Activated CD8-positive, alpha-beta memory T cell treated with anti-CD3 and anti-CD28 coated beads, Interleukin-2, amount 50 U/mL, for 1 hour (primary cell): Measurements from ENCODE around the gene TOX2.

Source experiments
- DNase-seq: peaks from one replicate; pipeline ENCODE4 v3.0.0-alpha.2; 2020; ENCODE audit errors: extremely low read depth

Gene TOX2

GRCh38 chr20:44056010-44056698, 141.5 kb downstream of the TOX2 start:
- peak; percentile 45 for DNase-seq

DNA sequence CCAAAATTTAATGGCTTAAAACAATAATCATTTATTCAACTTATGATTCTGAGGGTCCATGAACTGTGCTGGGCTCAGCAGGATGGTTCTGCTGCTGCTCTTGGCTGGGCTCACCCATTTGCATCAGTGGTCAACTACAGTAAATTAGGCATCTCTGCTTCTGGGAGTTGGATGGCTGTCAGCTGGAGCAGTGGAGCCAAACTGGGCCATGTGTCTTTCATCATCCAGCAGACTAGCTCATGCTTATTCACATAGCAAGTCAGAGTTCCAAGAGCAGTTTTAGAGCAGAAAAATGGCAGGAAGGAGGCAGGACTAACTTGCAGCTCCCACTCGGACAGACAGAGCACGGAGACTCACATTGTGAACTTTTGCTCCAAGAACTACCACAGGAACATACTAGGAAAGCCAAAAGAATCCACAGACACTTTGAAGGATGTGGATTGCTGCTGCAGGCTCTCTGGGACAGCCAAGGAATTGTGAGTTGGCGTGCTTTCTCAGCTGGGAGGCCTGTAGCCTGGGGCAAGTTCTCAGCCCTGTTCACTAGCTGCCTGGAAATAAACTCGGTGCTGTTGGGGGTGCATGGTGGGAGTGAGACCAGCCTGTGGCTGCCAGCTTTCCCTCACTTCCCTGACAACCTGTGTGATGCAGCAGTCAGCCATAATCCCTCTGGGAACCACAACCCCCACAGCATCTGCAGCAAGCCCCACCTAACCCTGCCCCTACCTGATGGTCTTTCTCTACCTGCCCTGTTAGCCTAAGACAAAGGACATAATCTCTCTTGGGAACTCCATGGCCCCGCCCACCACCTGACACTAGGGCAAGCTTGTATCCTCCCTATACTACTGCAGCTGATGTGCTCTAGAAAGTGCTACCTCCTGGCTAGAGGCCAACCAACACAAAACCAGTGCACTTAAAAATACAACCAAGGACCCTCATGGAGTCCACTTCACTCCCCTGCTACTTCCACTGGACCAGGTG, 143.3 kb downstream of the TOX2 start:
- no peak for DNase-seq

DNA sequence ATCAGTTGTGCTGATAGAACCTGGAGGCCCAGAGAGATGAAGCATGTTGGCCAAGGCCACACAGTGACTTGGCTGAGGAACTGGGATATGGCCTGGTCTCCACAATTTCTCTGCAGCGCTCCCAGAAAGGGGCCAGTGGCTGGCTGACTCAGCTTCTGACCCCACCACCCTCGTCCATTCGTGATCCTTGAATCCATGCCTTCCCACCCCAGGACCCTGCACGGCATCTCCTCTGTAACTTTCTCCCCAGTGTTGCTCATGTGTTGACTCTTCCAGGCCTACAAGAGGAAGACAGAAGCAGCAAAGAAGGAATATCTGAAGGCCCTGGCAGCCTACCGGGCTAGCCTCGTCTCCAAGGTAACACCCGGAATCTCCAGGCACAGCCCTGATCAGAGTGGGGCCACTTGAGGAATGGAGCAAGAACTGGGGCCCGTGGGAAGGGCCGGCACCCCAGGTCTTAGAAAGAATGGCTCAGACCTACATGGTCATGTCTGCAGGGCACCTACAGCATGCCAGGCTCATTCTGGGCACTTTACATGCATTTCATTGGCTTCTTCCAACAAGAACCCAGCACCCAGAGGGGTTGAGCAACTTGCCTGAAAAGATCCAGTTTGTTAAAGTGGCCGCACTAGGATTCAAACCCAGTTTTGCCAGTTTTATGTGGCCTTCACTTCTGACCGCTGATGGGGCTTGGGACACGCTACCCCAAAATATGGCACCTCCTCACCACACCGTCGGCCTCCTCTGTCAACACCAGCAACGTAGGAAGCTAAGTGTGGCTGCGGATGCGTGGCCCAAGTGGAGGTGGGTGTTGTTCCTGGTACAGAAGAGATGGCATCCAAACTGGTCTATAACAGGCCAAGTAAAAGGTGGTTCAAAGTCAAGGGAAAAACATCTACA, 150.1 kb downstream of the TOX2 start:
- no peak for DNase-seq

DNA sequence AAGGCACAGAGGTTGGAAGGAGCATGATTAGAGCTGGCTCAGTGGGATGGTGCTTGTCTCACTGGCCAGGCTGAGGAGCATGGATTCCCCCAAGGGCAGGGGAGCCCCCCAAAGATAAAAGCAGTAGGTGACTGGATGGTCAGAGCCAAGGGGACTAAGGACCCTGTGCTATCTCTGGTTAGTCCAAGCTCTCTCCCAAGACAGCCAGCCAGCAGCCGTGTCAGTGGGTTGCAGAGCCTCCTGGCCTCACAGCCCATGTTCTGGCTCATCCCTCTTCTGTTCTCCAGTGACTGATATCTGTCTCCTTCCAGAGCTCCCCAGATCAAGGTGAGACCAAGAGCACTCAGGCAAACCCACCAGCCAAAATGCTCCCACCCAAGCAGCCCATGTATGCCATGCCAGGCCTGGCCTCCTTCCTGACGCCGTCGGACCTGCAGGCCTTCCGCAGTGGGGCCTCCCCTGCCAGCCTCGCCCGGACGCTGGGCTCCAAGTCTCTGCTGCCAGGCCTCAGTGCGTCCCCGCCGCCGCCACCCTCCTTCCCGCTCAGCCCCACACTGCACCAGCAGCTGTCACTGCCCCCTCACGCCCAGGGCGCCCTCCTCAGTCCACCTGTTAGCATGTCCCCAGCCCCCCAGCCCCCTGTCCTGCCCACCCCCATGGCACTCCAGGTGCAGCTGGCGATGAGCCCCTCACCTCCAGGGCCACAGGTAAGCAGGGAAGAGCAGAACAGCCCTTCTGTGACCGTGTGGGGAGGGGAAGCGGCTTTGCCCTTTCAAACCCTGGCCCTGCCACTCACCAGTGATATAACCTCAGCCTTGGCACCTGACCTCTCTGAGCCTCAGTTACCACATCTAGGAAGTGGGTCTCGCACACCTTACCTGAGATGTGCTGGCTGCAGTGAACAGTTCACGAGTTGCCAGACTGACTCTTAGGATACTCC, 151.0 kb downstream of the TOX2 start:
- no peak for DNase-seq

DNA sequence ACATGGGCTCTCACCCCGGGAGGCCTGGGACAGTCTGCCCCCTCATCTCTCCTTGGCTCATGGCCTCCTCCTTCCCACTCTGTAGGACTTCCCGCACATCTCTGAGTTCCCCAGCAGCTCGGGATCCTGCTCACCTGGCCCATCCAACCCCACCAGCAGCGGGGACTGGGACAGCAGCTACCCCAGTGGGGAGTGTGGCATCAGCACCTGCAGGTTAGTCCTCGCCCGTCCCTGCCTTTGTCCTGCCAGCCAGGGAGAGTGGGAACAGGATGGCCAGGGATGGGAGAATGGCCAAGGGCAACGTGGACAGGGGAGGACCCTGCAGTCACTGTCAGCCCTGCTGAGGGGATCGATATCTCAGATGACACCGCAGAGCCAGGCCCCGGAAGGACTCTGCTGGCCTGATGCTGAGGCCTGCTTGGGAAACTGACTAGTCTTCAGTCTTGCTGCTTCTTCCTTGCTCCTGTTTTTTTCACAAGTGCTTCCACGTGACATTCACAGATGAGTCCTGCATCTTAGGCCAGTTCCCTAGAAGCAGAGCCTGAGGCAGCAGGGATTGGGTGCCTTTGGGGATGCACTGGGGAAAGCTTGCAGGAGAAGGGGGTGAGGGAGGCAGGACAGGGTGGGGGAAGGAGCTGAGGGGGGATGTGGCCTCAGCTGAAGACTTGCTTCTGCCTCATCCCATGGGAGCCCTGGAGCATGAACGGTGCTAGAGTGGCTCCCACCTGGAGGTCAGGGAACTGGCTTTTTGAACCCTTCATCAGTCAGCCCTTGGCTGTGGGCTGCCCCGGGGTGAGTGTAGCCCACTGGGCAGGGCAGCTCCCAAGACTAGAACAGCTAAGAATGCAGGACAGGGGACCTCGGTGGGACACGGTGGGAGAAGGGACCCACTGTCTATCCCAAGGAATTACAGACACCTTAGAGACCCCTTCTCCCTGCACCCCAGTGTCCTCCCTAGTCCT, 152.3 kb downstream of the TOX2 start:
- no peak for DNase-seq

DNA sequence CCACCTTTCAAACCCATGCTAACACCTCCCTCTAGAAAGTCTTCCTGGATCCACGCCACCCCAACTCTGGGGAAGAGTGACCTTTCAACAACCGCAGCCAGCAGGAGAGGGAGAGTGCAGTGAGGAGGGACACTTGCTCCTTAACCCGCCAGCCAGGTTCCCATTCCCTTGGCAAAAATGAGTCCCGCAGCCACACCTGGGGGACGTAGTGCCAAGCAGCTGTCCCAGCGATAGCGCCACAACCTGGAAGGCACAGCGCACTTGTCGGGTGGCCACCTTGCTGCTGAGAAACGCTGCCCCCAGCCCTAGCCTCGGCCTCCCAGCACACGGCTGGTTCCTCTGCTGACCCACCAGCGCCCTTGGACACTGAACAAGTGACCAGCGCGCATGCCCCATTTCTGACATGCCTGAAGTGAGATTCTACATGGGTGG, 153.0 kb downstream of the TOX2 start:
- no peak for DNase-seq

- DNase-seq = no peak
These were observed 153.9 kb downstream of the TOX2 start for GRCh38 chr20:44068316-44069201.

DNA sequence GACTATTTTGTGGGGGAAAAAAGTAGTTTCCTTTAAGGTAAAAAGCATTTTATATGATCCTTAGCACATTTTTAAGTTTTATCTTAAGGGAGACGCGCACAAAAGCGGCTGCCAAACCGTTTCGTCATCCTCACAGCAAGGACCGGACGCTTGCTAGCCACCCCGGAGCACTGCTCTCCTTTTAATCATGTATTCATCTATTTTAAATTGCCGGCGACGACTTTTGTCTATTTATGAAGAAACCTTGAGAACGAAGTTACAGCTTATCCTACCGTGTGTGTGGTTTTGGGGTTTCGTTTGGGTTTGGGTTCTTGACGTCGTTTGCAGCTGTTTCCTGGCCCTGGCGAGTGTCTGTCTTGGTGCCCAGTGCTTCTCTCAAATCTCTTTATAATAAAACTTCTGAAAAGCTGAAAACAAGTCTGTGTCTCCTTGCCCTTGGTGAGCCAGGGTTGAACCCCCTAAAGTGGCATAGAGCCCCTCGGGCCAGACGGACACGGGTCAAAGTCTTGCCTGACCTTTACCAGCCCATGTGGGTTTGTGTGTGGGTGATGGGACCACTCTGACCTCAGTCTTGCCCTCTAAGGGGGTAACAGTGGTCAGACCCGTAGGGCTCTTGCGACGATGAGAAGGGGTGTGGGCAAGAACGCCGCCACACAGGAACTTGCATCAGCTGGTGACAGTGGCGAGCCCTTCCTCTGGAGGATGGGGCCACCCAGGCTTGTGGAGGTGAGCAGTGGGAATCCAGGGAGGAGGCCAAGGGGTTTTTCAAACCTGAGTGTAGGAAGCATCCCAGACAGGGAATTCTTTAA, 154.8 kb downstream of the TOX2 start:
- peak; percentile 78 for DNase-seq

- peak; percentile 55 for DNase-seq
These were observed 155.7 kb downstream of the TOX2 start for GRCh38 chr20:44070139-44070900.

- DNase-seq = no peak
These were observed 156.4 kb downstream of the TOX2 start for GRCh38 chr20:44071057-44071456.

DNA sequence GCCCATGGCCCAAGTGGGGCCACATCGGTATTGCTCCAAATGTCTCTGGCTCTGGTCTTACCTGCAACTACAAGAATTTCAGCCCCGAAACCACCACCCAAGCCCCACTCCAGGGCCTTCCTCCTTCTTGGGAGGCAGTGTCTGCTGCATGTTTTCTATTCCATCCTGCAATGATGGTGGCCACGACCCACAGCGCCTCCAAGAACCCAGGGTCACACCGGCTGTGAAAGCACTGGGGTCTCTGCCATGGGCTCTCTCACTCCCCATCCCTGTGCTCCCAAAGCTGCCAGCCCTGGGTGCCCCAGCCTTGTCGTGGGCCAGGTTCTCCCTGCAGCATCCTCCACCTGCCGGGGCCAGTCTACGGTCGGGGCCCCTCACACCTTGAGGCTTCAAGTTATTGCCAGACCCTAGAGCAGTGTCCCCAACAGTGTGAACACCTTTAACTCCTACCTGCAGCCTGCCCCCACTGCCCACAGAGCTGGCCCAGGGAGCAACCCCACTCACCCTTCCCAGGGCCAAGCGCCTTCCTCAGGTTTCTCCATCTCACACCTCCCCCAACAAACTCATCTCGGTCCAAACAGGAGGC, 157.0 kb downstream of the TOX2 start:
- DNase-seq = no peak

DNA sequence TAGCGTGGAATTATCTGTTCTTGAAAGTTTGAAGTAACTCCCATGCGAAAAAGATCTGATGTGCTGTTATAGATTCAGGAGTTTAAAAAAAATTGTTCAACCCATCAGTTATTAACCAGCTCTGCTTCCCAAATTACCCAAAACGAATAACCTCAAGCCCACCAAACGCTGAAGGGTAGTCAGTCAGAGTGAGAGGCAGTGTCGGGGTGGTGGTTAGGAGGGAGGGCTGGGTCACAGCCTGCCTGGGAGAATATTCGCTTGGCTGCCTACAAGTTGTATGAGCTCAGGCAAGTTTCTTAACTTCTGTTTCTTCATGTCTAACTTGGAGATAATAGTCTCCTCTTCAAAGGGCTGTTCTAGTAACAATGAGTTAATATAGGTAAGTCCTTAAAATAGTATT, 157.7 kb downstream of the TOX2 start:
- DNase-seq = no peak

GRCh38 chr20:44073011-44073674, 158.5 kb downstream of the TOX2 start:
- DNase-seq = no peak

GRCh38 chr20:44073675-44074071, 159.0 kb downstream of the TOX2 start:
- DNase-seq = no peak

DNA sequence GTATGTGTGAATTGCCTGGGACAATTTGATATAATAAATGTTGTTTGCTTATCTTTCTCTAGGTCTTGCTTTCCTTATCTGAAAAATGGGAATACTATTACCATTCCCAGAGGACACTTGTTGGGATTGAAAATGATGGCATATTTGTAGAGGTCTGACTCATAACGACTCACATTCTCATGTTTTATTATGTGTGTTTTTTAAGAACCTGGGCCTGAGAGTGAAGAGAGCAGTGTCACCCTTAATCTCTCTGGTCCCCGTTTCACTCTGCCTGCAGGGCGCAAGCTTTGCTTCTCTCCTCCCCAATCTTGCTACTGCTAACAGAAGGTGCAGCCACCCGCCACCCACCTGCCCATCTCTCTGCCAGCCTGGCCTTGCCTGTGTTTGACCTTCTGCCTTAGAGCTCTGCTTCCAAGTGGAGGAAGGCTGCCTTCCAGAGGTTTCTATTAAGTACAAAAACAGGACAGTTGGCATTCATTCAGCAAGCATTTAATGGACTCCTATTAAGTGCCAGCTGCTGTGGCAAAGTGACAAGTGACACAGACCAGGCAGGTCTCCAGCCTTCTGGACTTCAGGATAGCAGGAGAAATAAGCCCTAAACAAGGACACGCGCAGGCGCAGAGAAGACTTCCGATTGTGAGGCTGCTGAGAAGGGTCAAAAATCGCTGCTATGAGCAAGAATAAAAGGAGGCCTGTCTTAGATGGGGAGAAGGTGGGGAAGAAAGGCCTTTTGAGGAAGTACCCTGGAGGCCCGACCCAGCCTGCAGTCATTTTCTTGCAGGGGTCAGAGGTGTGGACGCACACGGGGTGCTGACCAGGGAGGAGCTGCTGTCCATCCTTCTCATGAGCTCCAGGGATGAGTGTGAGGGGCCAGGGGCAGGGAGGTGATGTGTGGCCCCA, 159.8 kb downstream of the TOX2 start:
- no peak for DNase-seq
